HG03025 (cell line): ENCODE measurements around the gene PIGT.
A peak's percentile ranks its signal among the peaks of the same experiment; 100 is the strongest.

Source experiments
- ATAC-seq: cut with Tn5 transposase; IDR thresholded peaks from one replicate; pipeline ENCODE4 v1.9.1; 2021; ENCODE audit warnings: mild to moderate bottlenecking, moderate library complexity; ENCODE audit not compliant: unreplicated experiment, low FRiP score

PIGT gene

DNA sequence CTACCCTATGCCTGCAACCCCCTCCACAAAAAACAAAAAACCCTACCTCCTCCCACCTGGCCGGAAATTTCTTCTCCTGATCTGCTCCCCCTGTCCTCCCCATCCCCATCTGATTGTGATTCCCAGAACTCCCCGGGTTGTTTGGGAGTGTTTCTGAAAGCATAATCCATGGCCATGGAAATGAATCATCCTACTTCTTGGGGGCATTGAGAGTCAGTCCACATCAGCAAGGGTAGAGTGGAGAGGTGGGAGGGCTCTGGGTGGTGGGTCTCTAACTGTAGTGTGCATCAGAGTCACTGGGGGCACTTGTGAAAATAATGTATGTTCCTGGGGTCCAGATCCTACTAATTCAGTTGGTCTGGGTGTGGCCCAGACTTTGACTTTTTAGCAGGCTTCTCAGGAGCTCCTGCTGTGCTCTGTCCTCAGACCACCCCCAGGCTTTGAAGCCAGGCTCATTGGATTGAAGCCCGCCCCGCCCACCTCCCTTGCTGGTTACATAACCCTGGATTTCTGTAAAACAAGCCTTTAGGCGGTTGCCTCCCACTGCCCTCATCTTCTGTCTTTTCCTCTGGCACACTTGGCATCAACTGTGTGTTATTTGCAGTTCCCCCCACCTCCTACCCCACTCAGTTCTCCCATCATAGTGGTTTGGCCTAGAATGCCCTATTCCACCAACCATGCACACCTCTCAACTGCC, 10.5 kb downstream of the PIGT start:
- no peak for ATAC-seq

DNA sequence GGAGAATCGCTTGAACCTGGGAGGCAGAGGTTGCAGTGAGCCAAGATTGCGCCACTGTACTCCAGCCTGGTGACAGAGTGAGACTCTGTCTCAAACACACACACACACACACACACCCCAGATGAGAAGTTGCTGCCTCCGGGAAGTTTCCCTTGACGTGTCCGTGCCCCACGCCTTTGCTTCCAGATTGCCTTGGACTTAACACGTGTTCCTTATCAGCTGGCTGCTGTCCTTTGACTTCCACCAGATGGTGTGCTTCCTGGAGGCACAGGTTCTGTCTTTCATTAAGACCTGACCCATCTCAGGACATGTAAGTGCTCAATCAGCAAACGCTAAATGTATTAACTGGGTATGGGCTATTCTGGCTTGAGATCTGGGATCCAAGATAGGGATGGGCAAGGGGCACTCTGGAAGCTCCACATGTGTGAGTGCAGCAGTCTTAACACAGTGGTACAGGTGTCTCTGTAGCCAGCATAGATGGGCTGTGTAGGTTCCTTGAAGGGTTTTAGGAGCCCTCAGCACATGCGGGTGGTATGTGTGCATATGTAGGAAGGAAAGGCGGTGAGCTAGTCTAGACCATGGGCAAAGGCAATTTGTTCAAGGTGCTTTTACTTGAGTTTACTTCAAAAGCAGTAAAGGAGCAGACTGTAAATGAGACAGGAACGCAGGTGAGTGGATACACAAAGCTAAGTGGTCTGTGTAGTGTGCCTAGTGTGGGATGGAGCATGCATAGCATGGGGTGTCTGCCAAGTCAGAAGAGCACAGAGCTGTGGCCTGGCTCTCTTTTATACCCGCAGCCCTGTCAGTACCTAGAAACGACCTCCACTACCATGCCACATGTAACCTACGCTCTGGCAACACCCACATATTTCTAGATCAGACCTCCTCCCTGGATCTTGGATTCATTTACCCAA, 11.6 kb downstream of the PIGT start:
- ATAC-seq = no peak

DNA sequence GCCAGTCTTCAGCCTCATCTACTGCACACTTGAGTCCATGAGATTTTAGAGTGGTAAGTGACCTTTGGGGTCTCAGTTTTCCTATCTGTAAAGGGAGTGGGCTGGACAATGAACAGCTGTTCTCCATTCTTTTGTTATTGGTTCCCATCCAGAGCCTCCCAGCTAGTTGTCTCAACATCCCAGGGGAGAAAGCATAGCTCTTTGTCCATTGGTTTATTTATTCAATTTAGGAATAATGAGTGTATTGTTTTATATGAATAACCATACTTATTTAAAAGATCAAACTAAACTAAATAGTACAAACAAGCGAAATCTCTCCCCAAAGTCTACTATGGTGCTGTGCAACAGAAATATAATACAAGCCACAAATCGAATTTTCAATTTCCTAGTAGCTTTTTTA, 13.7 kb downstream of the PIGT start:
- ATAC-seq = no peak

DNA sequence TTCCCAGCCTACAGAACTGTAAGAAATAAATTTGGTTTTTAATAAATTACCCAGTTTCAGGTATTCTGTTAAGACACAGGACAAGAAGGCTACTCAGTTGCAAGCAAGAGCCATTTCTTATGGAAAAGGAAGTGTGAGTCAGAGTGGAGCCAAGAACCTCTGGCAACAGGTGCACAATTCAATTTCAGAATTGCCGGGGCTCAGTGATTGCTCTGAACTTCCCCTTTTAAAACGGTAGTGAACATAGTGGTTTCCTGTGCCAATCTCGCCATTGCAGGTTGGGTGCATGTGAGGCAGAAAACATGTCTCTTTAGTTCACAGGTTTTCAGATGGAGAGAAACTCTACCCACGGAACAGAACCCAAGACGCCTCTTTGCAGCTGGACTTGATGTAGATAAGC, 16.4 kb downstream of the PIGT start:
- no peak for ATAC-seq

- ATAC-seq = no peak
These were observed 17.4 kb downstream of the PIGT start for GRCh38 chr20:45433316-45433715.

- ATAC-seq = no peak
These were observed 18.0 kb downstream of the PIGT start for GRCh38 chr20:45433976-45434375.

- ATAC-seq = peak; percentile 78
These were observed 21.0 kb downstream of the PIGT start for GRCh38 chr20:45436732-45437485.

- no peak for ATAC-seq
These were observed 24.5 kb downstream of the PIGT start for GRCh38 chr20:45440424-45440823.

DNA sequence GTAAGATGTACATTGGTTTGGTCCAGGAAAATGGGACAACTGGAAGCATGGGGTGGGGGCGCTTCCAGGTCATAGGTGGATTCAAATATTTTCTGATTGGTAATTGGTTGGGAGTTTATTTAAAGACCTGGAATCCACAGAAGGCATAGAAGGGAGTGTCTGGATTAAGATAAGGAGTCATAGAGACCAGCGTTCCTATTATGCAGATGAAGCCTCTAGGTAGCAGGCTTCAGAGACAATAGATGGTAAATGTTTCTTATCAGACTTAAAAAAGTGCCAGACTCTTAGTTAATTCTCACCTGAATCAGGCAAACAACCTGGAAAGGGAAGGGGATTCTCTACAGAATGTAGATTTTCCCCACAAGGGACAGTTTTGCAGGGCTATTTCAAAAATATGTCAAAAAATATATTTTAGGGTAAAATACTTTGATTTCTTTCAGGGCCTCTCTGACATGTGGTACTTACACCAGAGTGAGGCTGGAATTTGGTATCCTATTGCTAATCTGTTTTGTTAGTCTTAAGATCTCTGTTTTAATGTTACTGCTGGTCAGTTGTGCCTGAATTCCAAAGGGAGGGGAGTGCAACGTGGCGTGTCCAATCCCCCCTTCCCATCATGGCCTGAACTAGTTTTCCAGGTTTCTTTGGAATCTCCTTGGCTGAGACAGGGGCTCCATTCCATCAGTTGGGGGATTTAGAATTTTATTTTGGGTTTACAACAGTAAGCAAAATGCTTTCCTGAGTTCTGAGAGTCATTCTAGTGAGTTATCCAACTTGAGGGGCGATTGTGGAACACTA, 25.1 kb downstream of the PIGT start:
- no peak for ATAC-seq

GRCh38 chr20:45441746-45442145, 25.8 kb downstream of the PIGT start:
- no peak for ATAC-seq

GRCh38 chr20:45444050-45444449, 28.1 kb downstream of the PIGT start:
- no peak for ATAC-seq

DNA sequence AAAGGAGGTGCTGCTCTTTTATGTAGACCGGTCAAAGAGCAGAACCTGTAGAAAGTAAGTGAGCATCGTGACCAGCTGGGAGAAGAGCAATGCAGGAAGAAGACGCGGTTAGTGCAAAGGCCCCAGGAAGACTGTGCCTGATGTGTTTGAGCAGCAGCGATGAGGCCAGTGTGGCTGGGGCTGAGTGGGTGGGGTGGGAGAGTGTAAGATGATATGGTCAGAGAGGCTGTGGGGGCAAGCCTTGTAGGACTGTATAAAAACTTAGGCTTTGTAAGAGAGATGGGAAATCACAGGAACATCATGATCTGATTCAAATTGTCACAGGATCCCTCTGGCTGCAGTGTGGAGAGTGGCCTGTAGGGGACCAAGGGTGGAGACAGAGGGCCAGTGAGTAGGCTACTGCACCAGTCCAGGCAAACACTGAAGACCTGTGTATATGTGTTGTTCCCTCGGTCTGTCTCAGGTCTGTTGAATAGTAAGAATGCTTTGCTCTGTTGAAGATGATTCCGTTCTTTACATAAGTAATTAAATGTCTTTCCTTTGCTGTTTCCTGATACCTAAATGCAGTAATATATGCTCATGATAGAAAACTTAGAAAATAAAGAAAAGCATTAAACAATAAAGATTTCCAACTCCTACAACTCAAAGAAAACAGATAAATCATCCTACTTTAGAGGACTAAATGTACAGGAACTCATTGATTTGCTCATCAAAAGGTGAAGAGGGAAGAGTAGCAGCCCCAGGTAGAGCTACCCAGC, 30.0 kb downstream of the PIGT start:
- ATAC-seq = no peak

- no peak for ATAC-seq
These were observed 32.3 kb downstream of the PIGT start for GRCh38 chr20:45448270-45448669.

GRCh38 chr20:45449528-45449927, 33.6 kb downstream of the PIGT start:
- ATAC-seq = no peak

DNA sequence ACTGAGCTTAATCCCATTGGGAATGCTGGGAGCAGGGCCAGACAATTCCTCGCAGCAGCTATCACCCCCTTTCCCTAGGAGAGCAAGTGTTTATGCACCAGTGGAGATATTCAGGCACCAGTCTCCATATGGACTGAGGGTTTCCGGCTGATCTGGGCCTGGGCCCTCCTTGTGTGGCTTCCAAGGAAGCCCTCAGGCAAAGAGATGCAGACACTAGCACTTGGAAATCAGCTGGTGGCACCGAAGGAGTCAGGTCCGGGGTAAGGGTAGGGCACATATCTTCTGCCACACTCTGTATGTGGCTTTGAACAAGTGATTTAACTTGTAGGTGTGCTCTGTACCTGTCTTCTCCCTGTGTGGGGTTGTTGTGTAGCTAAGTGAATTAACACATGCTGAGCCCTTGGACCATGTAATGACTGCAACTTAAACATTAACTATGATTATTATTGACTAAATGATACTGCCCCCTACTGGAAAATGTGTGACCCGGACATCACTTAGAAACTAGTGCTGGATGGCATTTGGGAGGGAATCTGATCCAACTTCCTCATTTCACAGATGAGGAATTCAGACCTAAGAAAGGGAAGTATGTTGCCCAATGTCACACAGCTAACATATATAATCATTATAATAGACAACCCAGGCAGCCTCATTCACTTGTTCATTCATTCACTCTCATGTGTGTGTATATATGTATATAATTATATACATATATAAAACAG, 34.3 kb downstream of the PIGT start:
- no peak for ATAC-seq

GRCh38 chr20:45452238-45452637, 36.3 kb downstream of the PIGT start:
- no peak for ATAC-seq

DNA sequence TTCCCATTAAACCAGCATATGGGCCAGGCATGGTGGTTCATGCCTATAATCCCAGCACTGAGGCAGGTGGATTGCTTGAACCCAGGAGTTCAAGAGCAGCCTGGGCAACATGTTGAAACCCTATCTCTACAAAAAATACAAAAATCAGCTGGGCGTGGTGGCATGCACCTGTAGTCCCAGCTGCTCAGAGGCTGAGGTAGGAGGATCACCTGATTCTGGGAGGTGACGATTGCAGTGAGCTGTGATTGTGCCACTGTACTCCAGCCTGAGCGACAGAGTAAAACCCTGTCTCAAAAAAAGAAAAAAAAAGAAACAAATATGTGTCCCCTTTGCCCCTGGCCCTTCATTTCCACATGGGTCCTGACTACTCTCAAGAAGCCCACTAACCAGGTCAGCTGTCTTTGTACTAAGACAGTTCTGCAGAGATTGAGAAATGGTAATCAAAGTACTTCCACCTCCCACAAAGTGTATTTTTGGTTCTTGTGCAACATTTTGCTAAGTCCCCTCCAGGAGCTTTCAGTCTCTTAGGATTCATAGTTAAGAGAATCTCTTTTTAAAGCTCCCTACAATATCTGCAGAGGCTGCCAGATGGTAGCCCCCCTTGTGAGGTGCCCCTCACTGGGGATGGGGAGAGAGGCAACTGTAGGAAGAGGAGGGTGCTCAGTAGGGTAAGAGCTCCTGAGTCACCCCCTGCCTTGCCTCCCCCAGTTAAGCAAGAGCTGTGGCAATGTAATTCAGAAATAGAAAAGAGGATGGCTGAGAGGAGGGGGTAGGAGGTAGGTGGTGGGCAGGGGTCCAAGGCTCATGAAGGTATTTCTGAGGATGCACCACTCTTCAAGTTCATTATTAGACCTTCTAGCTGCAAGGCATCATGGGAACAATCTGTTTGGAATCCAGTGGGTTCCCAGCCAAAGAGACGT, 37.1 kb downstream of the PIGT start:
- no peak for ATAC-seq

- ATAC-seq = no peak
These were observed 40.7 kb downstream of the PIGT start for GRCh38 chr20:45456632-45457031.
